Measurements from ENCODE around the gene AKAP9. TPM values are rescaled to one million over a fixed set of nuclear protein-coding genes. Genes with fewer than 3 reads are reported as not detected.
A peak's percentile ranks its signal among the peaks of the same experiment; 100 is the strongest.

AKAP9 gene
- total and polyA plus RNA-seq, 4 donors, result 76.0 to 124 (median 92.5) TPM

DNA sequence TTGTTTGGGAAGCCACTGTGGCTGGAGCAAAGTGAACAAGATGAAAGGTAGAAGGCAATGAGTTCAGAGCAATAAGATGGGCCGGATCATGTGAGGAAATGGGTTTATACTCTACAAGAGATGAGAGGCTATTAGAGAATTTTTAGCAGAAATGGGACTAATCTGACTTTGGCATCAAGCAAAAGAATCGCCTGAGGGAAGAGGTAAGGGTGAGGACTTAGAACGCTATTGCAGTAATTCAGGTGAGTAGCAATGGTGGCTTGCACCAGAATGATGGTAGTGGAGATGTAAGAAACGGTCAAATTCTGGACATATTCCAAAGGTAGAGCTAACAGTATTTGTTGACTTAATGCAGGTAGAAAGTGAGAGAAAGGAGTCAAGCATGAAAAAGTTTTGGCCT lies 29.5 kb upstream of the AKAP9 start:
- no peak for DNase-seq (ENCODE audit: low read depth in 4 of 6, low spot score in 6 of 6)
- 90% methylated on average over 4 of the region's 4 CpGs for WGBS (ENCODE audit: insufficient coverage)
- Histone ChIP-seq H3K36me3 (ENCODE audit: control insufficient read depth, insufficient read depth, low read length) (no peaks in the 10 kb centered on the region), H3K9me3 (ENCODE audit: control insufficient read depth, insufficient read depth, low read length) (no peaks in the 10 kb centered on the region), H3K27me3 (ENCODE audit: control insufficient read depth, insufficient read depth, low read length) (no peaks in the 10 kb centered on the region), H3K4me1 (ENCODE audit: control insufficient read depth, insufficient read depth, low read length) (no peaks in the 10 kb centered on the region), H3K4me3 (ENCODE audit: low read depth, low read length) (no peak overlapping the region), H3K27ac (ENCODE audit: low read depth, low read length) (no peak overlapping the region)

DNA sequence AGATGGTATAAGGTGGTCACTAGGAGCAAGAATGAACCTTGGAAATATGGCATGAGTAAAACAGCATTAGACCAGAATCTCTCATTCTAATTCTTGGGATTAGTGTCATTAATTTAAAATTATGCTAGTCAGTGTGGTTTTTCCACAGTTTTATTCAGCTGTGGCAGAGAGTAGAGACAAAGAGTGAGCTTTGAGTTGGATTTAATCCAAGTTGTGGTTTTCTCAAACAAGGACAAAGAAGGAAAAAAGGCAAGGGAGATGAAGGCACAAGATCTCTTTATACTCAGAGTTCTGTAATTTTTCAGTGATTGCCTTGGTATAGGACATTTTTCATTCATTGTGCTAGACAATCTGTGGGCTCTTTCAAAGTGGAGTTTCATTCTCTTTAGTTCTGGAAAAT lies 28.2 kb upstream of the AKAP9 start:
- H3K9me3 ChIP-seq (ENCODE audit: control insufficient read depth, insufficient read depth, low read length), result no peaks in the 10 kb centered on the region
- no peak for DNase-seq (ENCODE audit: low read depth in 4 of 6, low spot score in 6 of 6)
- H3K4me3 ChIP-seq (ENCODE audit: low read depth, low read length), result no peak overlapping the region
- no peak overlapping the region for H3K27ac ChIP-seq (ENCODE audit: low read depth, low read length)
- no peaks in the 10 kb centered on the region for H3K36me3 ChIP-seq (ENCODE audit: control insufficient read depth, insufficient read depth, low read length)
- H3K4me1 ChIP-seq (ENCODE audit: control insufficient read depth, insufficient read depth, low read length), result no peaks in the 10 kb centered on the region
- H3K27me3 ChIP-seq (ENCODE audit: control insufficient read depth, insufficient read depth, low read length), result no peaks in the 10 kb centered on the region

DNA sequence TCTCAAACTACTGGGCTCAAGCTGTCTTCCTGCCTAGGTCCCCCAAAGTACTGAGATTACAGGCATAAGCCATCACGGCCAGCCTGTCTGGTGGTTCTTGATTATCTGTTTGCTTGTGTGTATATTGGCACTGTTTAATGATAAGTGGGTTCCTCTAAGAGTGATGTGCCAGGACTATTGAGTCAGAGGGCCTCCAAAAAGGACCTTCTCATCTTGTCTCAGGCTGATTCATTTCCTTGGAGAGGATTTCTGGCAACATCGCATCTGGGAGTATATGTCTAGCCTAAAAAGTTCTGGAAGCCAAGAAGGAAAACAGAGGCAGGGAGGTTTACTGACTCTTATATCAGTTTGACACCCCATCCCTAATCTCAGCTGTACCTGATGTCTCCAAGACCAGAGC lies 27.1 kb upstream of the AKAP9 start:
- Histone ChIP-seq H3K4me3 (ENCODE audit: low read depth, low read length) (no peak overlapping the region), H3K9me3 (ENCODE audit: control insufficient read depth, insufficient read depth, low read length) (no peaks in the 10 kb centered on the region), H3K27me3 (ENCODE audit: control insufficient read depth, insufficient read depth, low read length) (no peaks in the 10 kb centered on the region), H3K27ac (ENCODE audit: low read depth, low read length) (no peak overlapping the region), H3K36me3 (ENCODE audit: control insufficient read depth, insufficient read depth, low read length) (no peaks in the 10 kb centered on the region), H3K4me1 (ENCODE audit: control insufficient read depth, insufficient read depth, low read length) (no peaks in the 10 kb centered on the region)
- WGBS (ENCODE audit: insufficient coverage), result 73% methylated on average over 1 of the region's 2 CpGs
- no peak for DNase-seq (ENCODE audit: low read depth in 4 of 6, low spot score in 6 of 6)

DNA sequence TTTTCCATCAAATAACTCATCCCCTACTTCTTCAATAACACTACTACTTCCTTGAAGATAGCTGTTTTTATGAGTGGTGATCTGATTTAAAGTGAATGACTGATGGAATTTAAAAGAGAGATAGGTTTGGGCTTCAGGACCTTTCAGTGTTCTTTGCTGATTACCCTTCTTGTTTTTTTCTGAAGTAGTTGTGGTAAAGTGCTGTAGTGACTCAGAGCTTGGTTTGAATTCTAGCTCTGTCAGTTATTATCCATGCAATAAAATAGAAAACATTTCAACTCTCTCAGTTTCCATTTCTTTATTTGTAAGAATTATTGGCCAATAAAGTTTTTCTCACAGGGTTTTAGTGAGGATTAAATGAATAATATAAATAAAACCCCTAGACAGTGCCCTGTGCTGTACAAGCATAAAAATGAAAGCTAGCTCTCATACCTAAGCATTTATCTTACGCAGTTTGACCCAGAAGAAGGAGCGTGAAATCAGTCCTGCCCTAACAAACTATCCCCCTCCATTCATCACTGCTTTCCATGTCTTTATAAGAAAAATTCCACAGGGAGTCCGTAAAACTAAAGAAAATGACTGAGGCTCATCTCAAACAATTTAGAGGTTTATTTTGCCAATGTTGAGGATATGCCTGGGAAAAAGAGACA lies 25.1 kb upstream of the AKAP9 start:
- H3K27ac ChIP-seq (ENCODE audit: low read depth, low read length), result no peak overlapping the region
- no peaks in the 10 kb centered on the region for H3K9me3 ChIP-seq (ENCODE audit: control insufficient read depth, insufficient read depth, low read length)
- no peak overlapping the region for H3K4me3 ChIP-seq (ENCODE audit: low read depth, low read length)
- H3K27me3 ChIP-seq (ENCODE audit: control insufficient read depth, insufficient read depth, low read length), result no peaks in the 10 kb centered on the region
- peak in 1 of 6 donors; percentile 55 for DNase-seq (ENCODE audit: low read depth in 4 of 6, low spot score in 6 of 6)
- WGBS (ENCODE audit: insufficient coverage), result no CpG with 5 or more reads among the region's 3 CpGs
- no peaks in the 10 kb centered on the region for H3K36me3 ChIP-seq (ENCODE audit: control insufficient read depth, insufficient read depth, low read length)
- H3K4me1 ChIP-seq (ENCODE audit: control insufficient read depth, insufficient read depth, low read length), result no peaks in the 10 kb centered on the region

DNA sequence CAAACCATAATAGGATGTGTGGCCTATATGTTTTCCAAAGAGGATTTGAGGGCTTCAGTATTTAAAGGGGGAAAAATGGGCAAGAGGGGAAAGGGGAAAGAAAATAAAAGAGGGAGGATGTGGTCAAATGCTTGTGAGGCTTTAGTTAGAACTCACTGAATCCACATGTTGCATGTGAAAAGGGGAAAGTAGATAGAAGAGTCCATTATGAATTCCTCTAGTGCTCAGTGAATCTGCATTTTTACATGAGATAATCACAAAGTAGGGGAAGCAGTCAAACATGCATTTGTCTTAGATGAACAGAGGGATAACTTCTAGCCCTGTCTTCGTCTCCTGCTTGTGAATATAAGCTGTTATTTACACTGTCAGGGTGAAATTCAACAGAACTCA lies 24.6 kb upstream of the AKAP9 start:
- no peaks in the 10 kb centered on the region for H3K27me3 ChIP-seq (ENCODE audit: control insufficient read depth, insufficient read depth, low read length)
- no peaks in the 10 kb centered on the region for H3K4me1 ChIP-seq (ENCODE audit: control insufficient read depth, insufficient read depth, low read length)
- 60% methylated on average over 1 of the region's 1 CpG for WGBS (ENCODE audit: insufficient coverage)
- no peak for DNase-seq (ENCODE audit: low read depth in 4 of 6, low spot score in 6 of 6)
- no peaks in the 10 kb centered on the region for H3K36me3 ChIP-seq (ENCODE audit: control insufficient read depth, insufficient read depth, low read length)
- no peaks in the 10 kb centered on the region for H3K9me3 ChIP-seq (ENCODE audit: control insufficient read depth, insufficient read depth, low read length)
- no peak overlapping the region for H3K4me3 ChIP-seq (ENCODE audit: low read depth, low read length)
- H3K27ac ChIP-seq (ENCODE audit: low read depth, low read length), result no peak overlapping the region

DNA sequence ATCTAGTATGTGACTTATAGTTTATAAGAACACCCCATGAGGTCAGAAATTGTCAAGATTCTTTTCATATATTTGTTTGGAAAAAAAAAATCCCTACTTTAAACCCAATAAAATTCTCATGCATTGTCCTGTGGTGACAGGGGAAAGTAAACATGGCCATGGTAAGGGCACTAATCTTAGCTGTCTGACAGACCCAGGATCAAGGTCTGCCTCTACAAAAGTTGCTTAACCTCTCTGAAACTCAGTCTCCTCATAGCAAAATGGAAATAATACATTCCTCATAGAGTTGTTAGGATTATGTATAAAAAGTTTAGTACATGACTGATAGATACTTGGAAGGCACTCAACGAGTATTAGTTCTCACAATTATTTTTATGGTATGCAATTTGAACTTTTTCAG lies 22.3 kb upstream of the AKAP9 start:
- WGBS (ENCODE audit: insufficient coverage), result no CpG with 5 or more reads among the region's 1 CpG
- DNase-seq (ENCODE audit: low read depth in 4 of 6, low spot score in 6 of 6), result no peak
- Histone ChIP-seq H3K27me3 (ENCODE audit: control insufficient read depth, insufficient read depth, low read length) (no peaks in the 10 kb centered on the region), H3K9me3 (ENCODE audit: control insufficient read depth, insufficient read depth, low read length) (no peaks in the 10 kb centered on the region), H3K27ac (ENCODE audit: low read depth, low read length) (no peak overlapping the region), H3K4me1 (ENCODE audit: control insufficient read depth, insufficient read depth, low read length) (no peaks in the 10 kb centered on the region), H3K4me3 (ENCODE audit: low read depth, low read length) (no peak overlapping the region), H3K36me3 (ENCODE audit: control insufficient read depth, insufficient read depth, low read length) (no peaks in the 10 kb centered on the region)

DNA sequence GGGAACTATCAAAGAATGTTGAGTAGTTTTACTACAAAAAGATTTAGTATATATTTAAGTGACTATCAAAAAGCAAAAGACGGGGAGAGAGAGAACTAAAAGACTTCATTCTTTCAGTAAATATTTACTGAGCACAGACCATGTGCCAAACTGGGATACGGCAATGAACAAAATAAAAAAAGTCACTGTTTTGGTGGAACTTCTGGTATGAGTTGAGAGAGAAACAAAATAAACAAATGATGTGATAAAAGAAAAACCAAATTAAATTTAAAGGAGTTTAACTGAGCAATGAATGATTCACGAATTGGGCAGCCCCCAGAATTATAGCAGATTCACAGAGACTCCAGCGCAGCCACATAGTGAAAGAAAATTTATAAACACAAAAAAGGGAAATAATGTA lies 17.8 kb upstream of the AKAP9 start:
- Histone ChIP-seq H3K4me3 (ENCODE audit: low read depth, low read length) (no peak overlapping the region), H3K4me1 (ENCODE audit: control insufficient read depth, insufficient read depth, low read length) (no peaks in the 10 kb centered on the region), H3K9me3 (ENCODE audit: control insufficient read depth, insufficient read depth, low read length) (no peaks in the 10 kb centered on the region), H3K27ac (ENCODE audit: low read depth, low read length) (no peak overlapping the region), H3K36me3 (ENCODE audit: control insufficient read depth, insufficient read depth, low read length) (no peaks in the 10 kb centered on the region), H3K27me3 (ENCODE audit: control insufficient read depth, insufficient read depth, low read length) (no peaks in the 10 kb centered on the region)
- WGBS (ENCODE audit: insufficient coverage), result no CpG with 5 or more reads among the region's 4 CpGs
- DNase-seq (ENCODE audit: low read depth in 4 of 6, low spot score in 6 of 6), result no peak

DNA sequence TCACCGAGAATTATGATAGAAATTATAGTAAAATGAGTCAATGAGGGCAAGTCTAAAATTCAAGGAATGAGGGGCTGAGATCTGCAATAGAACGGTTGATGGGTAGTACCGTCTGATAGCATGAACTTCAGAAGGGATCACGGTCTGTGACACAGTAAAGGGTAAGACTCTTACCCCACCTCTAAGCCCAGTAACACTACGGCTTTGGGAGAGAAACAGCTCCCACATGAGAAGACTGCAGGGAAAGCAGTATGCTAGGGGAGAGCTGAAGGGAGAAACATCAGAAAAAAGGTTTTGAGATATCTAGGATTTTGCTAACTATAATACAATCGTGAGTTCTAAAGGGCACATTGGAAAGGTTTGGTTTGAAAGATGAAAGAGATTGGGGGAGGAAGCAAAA lies 12.8 kb upstream of the AKAP9 start:
- 100% methylated on average over 1 of the region's 6 CpGs for WGBS (ENCODE audit: insufficient coverage)
- no peak overlapping the region for H3K4me3 ChIP-seq (ENCODE audit: low read depth, low read length)
- DNase-seq (ENCODE audit: low read depth in 4 of 6, low spot score in 6 of 6), result no peak

DNA sequence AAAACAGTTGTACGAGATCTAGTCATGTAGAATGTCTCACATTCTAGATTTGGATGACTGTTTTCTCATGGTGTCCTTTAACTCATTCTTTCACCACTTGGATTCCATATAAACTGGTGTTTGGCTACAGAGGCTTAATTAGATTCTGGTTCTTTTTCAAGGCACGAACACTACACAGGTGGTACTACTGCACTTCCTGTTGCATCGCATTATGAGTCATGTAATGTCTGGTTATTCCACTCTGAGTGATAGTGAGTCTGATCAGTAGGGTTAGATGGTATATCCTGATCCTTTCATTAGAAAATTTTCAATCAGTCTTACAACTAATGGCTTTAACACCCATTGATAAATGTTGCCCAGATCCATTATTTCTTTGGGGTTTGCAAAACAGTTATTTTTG lies 11.2 kb upstream of the AKAP9 start:
- 100% methylated on average over 1 of the region's 3 CpGs for WGBS (ENCODE audit: insufficient coverage)
- H3K27me3 ChIP-seq (ENCODE audit: control insufficient read depth, insufficient read depth, low read length), result no peaks in the 10 kb centered on the region
- no peak for DNase-seq (ENCODE audit: low read depth in 4 of 6, low spot score in 6 of 6)
- peaks cover 2% of the 10 kb centered on the region for H3K9me3 ChIP-seq (ENCODE audit: control insufficient read depth, insufficient read depth, low read length)
- no peaks in the 10 kb centered on the region for H3K4me1 ChIP-seq (ENCODE audit: control insufficient read depth, insufficient read depth, low read length)
- no peak overlapping the region for H3K4me3 ChIP-seq (ENCODE audit: low read depth, low read length)
- no peaks in the 10 kb centered on the region for H3K36me3 ChIP-seq (ENCODE audit: control insufficient read depth, insufficient read depth, low read length)
- no peak overlapping the region for H3K27ac ChIP-seq (ENCODE audit: low read depth, low read length)

More for the DNA sequence above, 12.8 kb upstream of the AKAP9 start:
- H3K9me3 ChIP-seq (ENCODE audit: control insufficient read depth, insufficient read depth, low read length), result peaks cover 2% of the 10 kb centered on the region
- H3K27ac ChIP-seq (ENCODE audit: low read depth, low read length), result no peak overlapping the region
- H3K36me3 ChIP-seq (ENCODE audit: control insufficient read depth, insufficient read depth, low read length), result no peaks in the 10 kb centered on the region
- H3K27me3 ChIP-seq (ENCODE audit: control insufficient read depth, insufficient read depth, low read length), result no peaks in the 10 kb centered on the region
- H3K4me1 ChIP-seq (ENCODE audit: control insufficient read depth, insufficient read depth, low read length), result no peaks in the 10 kb centered on the region

DNA sequence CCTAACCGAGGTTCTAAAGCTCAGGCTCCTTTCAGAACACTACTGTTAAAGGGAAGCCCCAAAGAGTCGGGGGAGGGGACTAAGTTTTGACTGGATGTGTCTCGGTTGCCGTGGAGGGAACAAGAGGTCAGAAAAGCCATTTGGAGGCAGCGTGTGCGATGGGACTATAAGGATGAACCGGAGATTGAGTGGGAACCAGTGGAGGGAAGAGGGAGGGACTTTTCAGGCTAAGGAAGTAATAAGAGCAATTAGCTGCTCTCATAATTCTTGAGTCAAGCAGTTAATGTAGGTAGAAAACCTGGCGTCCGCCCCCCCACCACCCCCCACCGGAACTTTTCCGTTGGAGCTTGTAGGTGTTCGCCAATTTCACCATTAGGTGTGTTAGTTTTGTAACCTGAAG lies 491 bp upstream of the AKAP9 start:
- no peaks in the 10 kb centered on the region for H3K9me3 ChIP-seq (ENCODE audit: control insufficient read depth, insufficient read depth, low read length)
- H3K36me3 ChIP-seq (ENCODE audit: control insufficient read depth, insufficient read depth, low read length), result no peaks in the 10 kb centered on the region
- H3K27me3 ChIP-seq (ENCODE audit: control insufficient read depth, insufficient read depth, low read length), result no peaks in the 10 kb centered on the region
- H3K27ac ChIP-seq (ENCODE audit: low read depth, low read length), result peak overlapping the region; percentile 97
- 0% methylated on average over 7 of the region's 12 CpGs for WGBS (ENCODE audit: insufficient coverage)
- peaks cover 2% of the 10 kb centered on the region for H3K4me1 ChIP-seq (ENCODE audit: control insufficient read depth, insufficient read depth, low read length)
- peak overlapping the region; percentile 99 for H3K4me3 ChIP-seq (ENCODE audit: low read depth, low read length)
- peak in 5 of 6 donors; percentile 12 to 66 (median 22) for DNase-seq (ENCODE audit: low read depth in 4 of 6, low spot score in 6 of 6)

Measured in spinal cord (tissue), 10 donors.